GM10847 (cell line): ENCODE results near the gene TCEA3.

Experiments used
- POLR2A ChIP-seq: IDR thresholded peaks from 2 replicates; pipeline ENCODE4 v1.6.1; 2011; ENCODE audit not compliant: insufficient read length; ENCODE audit errors: extremely low read depth

The TCEA3 gene

GRCh38 chr1:23424293-23425192 lies at the start of gene TCEA3:
Gene TCEA3 (minus strand): TSS chr1:23424748. CDS start chr1:23424633, 115 bp downstream.
- TF ChIP-seq POLR2A, result no peak

- no peak for TF ChIP-seq POLR2A
These were observed 48.7 kb upstream of the TCEA3 start for GRCh38 chr1:23473037-23473800.

GRCh38 chr1:23472351-23473036 lies 47.9 kb upstream of the TCEA3 start:
- no peak for TF ChIP-seq POLR2A

GRCh38 chr1:23471473-23472075 lies 47.0 kb upstream of the TCEA3 start:
- no peak for TF ChIP-seq POLR2A

DNA sequence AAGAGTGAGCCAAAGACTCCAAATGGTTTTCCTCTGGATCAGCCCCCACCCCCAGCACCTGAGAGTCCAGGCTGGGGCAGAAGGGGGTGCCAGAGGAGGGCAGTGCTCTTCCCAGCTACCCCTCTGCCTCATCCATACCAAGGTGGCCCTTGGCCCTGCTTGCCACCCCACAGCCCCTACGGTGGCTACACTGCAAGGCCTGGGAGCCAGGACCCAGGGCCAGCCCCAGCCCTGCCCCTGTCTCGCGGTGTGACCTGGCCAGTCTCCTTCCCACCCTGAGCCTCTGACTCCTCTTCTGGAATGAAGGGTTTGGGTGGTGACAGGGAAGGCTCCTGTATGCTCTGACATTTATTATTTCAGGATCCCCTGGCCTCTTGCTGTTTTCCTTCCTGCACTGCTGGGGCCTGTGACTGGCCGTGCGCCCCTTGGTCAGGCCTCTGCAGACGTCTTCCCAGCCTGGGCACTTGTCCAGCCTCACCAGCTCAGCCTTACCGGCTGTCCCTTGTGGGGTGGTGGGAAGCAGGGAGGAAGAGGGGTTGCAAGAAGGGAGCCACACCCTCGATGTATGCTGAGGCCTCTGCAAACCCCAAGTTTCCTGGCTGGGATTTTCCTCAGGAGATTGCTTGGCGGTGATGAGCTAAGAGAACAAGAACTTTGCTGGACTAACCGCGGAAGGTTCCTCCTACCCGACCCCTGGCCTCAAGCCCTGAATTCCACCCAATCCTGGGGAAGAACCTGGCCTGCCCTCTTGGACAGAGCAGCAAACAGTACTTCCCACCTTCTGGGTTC lies 45.9 kb upstream of the TCEA3 start:
- no peak for TF ChIP-seq POLR2A

DNA sequence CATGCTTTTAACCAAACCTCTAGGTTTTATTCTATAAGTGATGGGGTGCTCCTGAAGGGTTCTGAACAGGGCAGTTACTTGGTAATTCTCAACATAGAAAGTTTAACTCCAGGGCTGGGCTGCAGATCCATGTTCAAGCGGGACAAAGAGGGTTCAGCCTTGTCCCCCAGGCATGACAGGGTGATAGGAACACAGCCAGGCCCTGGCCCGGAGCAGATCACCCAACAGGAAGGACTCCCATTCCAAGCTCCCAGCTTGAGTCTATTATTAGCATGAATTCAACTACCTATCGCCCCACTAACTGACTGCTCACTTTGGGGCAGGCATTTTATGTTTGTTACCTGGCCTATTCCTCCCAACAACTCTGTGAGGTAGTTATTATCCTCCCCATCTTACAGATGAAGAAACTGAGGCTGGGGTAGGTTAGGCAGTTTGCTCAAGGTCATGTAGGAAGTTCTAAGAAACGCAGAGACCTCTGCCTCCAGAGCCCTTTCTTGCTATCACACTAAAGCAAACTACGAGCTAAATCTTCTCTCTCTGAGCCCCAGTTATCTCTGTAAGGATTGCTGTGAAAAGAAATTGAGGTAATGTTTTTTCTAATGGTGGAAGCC lies 44.9 kb upstream of the TCEA3 start:
- no peak for TF ChIP-seq POLR2A

- no peak for TF ChIP-seq POLR2A
These were observed 42.0 kb upstream of the TCEA3 start for GRCh38 chr1:23466423-23466989.

GRCh38 chr1:23463286-23463685 lies 38.7 kb upstream of the TCEA3 start:
- no peak for TF ChIP-seq POLR2A

GRCh38 chr1:23462766-23463165 lies 38.2 kb upstream of the TCEA3 start:
- TF ChIP-seq POLR2A, result no peak

GRCh38 chr1:23461050-23461449 lies 36.5 kb upstream of the TCEA3 start:
- no peak for TF ChIP-seq POLR2A

GRCh38 chr1:23460519-23460918 lies 36.0 kb upstream of the TCEA3 start:
- no peak for TF ChIP-seq POLR2A

- TF ChIP-seq POLR2A, result no peak
These were observed 34.8 kb upstream of the TCEA3 start for GRCh38 chr1:23459338-23459757.

GRCh38 chr1:23456226-23456625 lies 31.7 kb upstream of the TCEA3 start:
- TF ChIP-seq POLR2A, result no peak
